Hematopoietic multipotent progenitor cell treated with erythropoietin and hydrocortisone succinate and interleukin-3 and kit ligand, for 6 days (in vitro differentiated cells): Measurements from ENCODE around the gene DOK6.

Source experiments
- DNase-seq: peaks from one replicate; pipeline ENCODE4 v3.0.0-alpha.2; 2015

The DOK6 gene

GRCh38 chr18:69444221-69444620, 43.5 kb downstream of the DOK6 start:
- DNase-seq = no peak

DNA sequence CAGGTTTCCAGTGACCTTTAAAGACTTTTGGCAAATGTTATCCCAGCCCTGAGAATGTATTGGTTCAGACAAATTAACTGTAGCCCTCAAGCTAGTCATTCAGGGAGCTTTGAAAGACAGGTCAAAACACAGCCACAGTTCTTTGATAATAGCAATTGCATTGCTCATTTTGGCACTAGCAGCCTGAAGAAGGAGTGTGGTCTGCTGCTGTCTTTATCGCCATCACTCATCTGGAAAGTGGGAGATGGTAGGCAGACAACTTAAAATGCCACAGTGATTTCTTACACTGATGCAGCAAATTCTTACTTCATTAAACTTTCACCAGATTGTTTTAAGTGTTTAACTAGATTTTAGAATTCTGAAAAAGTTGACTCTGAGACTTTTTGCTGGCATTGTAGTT, 47.2 kb downstream of the DOK6 start:
- DNase-seq = no peak

- DNase-seq = no peak
Observed at GRCh38 chr18:69455125-69455524, 54.4 kb downstream of the DOK6 start.

DNA sequence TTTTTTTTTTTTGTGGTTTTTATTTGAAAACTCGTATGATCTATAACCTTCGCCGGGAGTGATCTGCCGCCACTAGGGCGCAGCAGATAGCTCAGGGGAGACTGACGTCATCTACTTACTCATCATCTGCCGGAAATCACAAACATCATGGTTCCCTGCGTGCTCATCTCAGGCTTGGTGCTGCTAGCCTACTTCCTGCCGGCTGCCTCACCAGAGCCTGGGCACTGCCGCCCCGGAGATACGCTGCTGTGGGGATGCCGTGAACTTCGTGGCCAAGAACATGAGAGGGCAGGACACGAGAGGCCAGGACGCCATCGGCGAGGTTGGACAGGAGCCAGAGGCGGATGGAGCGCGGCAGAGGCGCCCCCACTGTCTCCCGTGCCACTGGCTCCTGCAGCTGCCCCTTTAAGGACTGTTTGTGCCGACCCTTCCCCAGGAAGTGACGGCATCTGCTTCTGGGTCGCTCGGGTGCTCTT, 68.8 kb downstream of the DOK6 start:
- DNase-seq = peak; percentile 16

- peak; percentile 9 for DNase-seq
Observed at GRCh38 chr18:69480460-69480859, 79.8 kb downstream of the DOK6 start.

- DNase-seq = no peak
Observed at GRCh38 chr18:69483574-69483973, 82.9 kb downstream of the DOK6 start.

- no peak for DNase-seq
Observed at GRCh38 chr18:69484699-69485396, 84.2 kb downstream of the DOK6 start.

DNA sequence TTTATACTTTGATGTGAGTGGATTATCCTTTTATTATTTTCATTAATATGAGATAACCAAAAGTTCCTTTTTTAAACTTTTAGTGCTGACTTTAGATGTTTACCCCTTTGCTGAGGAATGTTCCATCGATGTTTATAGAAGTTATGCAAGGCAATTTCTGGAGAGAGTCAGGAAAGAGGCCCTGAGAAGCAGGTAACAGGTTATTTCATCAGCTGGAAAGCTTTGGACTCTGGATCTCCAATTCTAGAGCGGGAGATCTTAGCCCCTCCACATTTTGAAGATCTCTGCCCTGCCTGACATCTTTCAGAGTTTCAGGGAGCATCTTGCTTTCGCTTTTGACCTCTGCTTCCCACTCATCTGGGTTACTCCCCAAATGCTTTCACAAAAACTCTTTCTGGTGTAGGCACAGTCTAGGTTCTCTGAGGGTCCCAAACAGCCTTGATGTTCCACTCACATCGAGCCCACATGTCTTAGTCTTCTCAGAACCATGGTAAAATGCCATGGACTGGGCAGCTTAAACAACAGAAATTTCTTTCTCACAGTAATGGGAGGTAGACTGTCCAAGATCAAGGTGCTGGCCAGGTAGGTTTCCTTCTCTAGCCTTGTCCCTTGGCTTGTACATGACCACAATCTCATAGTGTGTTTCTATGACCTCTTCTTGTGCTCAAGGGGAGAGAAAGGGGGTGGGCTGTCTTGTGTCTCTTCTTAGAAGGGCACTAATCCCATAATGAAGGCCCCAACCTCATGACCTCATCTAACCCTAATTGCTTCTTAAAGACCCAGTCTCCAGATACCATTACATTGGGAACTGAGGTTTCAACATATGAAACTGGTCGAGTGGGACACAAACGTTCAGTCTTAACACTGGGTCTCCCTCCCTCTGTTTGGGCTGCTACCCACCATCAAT, 87.1 kb downstream of the DOK6 start:
- no peak for DNase-seq

GRCh38 chr18:69490072-69490471, 89.4 kb downstream of the DOK6 start:
- DNase-seq = no peak

- DNase-seq = no peak
Observed at GRCh38 chr18:69490813-69491212, 90.1 kb downstream of the DOK6 start.

DNA sequence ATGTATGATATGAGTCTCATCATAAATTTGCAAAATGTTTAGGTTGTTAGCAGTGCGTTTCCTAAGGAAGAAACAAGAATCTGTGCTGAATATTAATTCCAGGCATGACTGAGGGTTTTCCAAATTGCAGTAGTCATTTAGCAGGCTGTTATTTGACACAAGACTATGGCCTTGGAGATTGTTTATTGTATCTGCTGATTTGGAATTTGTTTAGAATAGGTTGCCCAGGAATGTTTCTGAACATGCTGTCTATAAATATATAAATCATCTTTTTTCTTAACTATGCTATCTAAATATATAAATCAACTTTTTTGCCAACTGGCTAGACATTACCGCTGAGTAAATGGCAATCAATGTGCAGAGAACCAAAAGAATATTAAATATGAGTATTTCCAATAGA, 90.9 kb downstream of the DOK6 start:
- no peak for DNase-seq

- DNase-seq = no peak
Observed at GRCh38 chr18:69492861-69493260, 92.2 kb downstream of the DOK6 start.

DNA sequence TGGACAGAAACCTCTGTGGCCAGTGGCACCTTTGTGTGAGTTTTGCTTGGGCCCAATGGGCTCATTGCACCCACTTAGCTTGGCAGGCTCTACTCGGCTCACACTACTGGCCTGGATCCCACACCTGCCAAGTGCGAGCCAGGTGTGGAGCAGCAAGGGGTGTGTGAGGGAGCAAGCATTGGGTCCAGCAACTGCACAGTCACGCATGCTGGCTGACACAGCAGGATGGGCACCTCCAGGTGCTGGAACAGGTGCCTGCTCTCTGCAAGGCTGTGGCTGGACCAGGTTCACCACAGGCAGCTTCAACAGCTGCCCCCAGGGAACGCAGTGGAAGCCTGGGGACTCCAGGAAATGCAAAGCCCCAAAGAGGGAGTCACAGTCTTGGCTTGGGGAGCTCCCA, 94.2 kb downstream of the DOK6 start:
- DNase-seq = no peak

DNA sequence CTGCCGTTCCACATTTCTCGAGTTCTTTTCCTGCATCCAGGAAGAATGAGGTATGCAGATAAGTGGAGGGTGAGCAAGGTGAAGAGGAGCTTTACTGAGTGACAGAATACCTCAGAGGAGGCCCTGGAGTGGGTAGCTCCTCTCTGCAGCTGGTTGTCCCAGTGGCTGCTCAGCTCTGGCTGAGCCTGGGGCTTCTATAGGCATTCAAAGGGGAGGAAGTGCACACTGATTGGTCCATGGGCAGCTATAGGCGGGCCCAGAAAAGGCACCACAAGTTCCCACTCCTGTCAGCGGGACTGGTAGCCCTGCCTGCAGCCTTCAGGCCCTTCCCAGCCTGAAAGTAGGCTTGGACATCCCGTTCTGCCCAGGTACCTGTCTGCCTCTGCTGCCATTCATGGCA, 94.7 kb downstream of the DOK6 start:
- no peak for DNase-seq

DNA sequence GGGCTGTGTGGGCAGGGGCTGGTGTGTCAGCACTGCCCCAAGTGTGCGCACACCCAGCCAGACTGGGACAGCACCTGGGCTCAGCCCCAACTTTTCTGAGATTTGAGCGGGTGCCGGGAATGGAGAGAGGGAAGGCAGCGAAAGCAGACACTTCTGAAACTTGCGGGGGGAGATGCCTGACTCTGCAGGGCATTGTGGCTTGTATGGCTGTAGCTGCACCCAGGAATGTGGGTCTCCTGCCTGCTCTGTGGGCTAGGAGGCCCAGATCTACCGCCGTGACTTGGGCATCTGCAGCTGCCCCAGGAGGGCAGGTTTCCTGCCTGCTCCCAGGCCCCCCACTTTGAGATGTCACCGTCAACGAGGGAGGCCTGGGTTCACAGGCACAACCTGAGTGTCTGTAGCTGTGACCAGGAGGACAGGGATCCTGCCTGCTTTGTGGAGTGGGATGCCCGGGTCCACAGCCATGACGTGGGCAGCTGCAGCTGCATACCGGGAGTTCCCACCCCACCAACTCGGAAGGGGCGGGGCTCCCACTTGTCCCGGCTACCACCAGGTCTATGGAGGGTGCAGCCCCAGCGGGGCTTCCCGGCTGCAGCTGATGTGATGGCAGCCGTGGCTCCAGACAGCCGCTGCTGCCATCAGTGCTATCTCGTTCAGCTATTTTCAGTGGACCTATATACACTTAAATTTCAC, 95.3 kb downstream of the DOK6 start:
- no peak for DNase-seq

DNA sequence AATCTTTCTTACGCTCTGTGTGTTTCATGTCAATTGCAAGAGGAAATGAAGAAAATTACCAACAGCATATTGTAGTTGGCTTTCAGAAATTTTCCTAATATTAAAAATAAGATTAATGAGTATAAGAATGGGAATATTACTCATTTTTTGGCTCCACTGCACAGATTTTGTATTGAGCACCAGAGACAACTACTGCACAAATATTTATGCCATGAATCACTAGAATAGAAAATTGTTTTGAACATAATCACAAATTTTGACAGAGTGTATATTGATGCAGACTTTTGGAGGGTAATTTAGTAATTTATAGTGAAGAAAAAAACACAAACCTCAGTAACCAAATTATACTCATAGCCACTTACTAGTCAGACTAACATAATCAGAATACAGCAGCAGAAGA, 118.3 kb downstream of the DOK6 start:
- no peak for DNase-seq

- no peak for DNase-seq
Observed at GRCh38 chr18:69523582-69523981, 122.9 kb downstream of the DOK6 start.

GRCh38 chr18:69528435-69528834, 127.7 kb downstream of the DOK6 start:
- DNase-seq = no peak

DNA sequence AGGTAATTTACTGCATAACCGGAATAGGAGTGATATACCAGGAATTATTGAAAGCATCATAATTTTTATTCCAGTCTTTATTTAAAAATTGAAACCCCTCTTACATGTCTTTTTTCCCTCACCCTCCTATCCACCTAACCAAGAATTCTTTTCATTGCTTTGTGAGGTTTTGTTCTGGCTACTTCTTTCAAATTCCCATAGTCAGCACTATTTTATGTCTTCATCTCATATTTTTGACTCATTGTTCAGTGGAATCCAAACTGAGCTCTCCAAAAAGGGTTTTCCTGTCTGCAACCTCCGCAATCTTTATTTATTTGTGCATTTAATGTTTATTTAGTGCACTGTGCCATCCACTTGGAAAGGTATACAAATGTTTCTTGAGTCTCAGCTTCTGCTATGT, 128.5 kb downstream of the DOK6 start:
- DNase-seq = no peak

DNA sequence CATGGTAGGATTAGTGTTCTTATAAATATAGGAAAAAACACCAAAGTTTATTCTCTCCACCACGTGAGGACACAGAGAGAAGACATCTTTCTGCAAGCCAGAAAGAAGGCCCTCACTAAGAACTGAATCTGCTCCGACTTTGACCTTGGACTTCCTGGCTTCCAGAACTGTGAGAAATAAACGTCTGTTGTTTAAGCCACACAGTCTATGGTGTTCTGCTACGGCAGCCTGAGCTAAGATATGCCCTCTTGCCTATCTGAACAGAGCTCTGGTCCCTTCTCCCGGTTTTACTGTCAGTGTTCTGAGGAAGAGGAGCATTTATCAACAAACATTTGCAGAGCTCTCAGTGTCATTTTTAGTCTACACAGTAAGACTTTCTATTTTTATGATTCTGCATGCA, 131.3 kb downstream of the DOK6 start:
- DNase-seq = no peak

- DNase-seq = no peak
Observed at GRCh38 chr18:69537183-69537582, 136.5 kb downstream of the DOK6 start.

- no peak for DNase-seq
Observed at GRCh38 chr18:69538849-69539248, 138.2 kb downstream of the DOK6 start.

GRCh38 chr18:69539404-69539803, 138.7 kb downstream of the DOK6 start:
- no peak for DNase-seq

- DNase-seq = no peak
Observed at GRCh38 chr18:69556228-69556627, 155.5 kb downstream of the DOK6 start.
